Gastrocnemius medialis (tissue), 4 donors: Measurements from ENCODE around the gene ENOSF1. TPM values are rescaled to one million over a fixed set of nuclear protein-coding genes. Genes with fewer than 3 reads are reported as not detected.
A peak's percentile ranks its signal among the peaks of the same experiment; 100 is the strongest.

ENCODE experiments used
- ATAC-seq, 2 donors: fragments of 150-250 bp; one replicate each; pipeline ENCODE4 v1.9.1; 2016
- DNase-seq, 2 donors: peaks; one replicate each; pipeline ENCODE4 v3.0.0-alpha.2; 2019
- H3K27ac ChIP-seq, 4 donors: fragments of 200-600 bp; sonication (generic); 1 replicate in 1 of 4; 2 replicates in 3 of 4; pipeline ENCODE4 v1.5.1; 2016 to 2018; ENCODE audit warnings: mild to moderate bottlenecking in 2 of 4, moderate library complexity in 1 of 4
- H3K27me3 ChIP-seq, 3 donors: fragments of 200-600 bp; sonication (generic) in 2 of 3; 1 replicate in 1 of 3; 2 replicates in 2 of 3; pipeline versions ENCODE4 v1.5.1 to v1.6.0; 2016 to 2019; ENCODE audit warnings: mild to moderate bottlenecking in 1 of 3, moderate library complexity in 1 of 3
- H3K36me3 ChIP-seq, 2 donors: fragments of 200-600 bp; sonication (generic) in 1 of 2; one replicate each; pipeline ENCODE4 v1.5.1; 2017 to 2018
- H3K4me1 ChIP-seq, 2 donors: fragments of 200-600 bp; sonication (generic) in 1 of 2; one replicate each; pipeline ENCODE4 v1.5.1; 2016 to 2017; ENCODE audit warnings: mild to moderate bottlenecking in 2 of 2
- H3K4me3 ChIP-seq, 4 donors: fragments of 200-600 bp; sonication (generic) in 3 of 4; 1 replicate in 1 of 4; 2 replicates in 3 of 4; pipeline ENCODE4 v1.5.1; 2016 to 2019; ENCODE audit warnings: mild to moderate bottlenecking in 2 of 4
- H3K9me3 ChIP-seq, 3 donors: fragments of 200-600 bp; sonication (generic) in 2 of 3; 1 replicate in 1 of 3; 2 replicates in 2 of 3; pipeline ENCODE4 v1.5.1; 2016 to 2019
- CTCF ChIP-seq, 5 experiments: fragments of 450-650 bp in 3 of 5; fragments of 200-600 bp in 2 of 5; sonication (generic) in 2 of 5; IDR thresholded peaks in 4 of 5; conservative IDR thresholded peaks in 1 of 5; 1 replicate in 4 of 5; 2 replicates in 1 of 5; pipeline ENCODE4 v1.5.1; 2016 to 2019; ENCODE audit warnings: antibody characterized with exemption in 5 of 5, mild to moderate bottlenecking in 3 of 5, moderate library complexity in 3 of 5
- POLR2A ChIP-seq, 2 donors: fragments of 450-650 bp; IDR thresholded peaks; one replicate each; pipeline ENCODE4 v1.6.1; 2017; ENCODE audit warnings: antibody characterized with exemption in 2 of 2, mild to moderate bottlenecking in 2 of 2, moderate library complexity in 2 of 2
- in situ Hi-C, 4 donors: fragments of 200-750 bp; cut with MboI; loops; one replicate each; pipeline versions ENCODE4 v1.15.0 to v1.8.0; 2017; ENCODE audit warnings: low sequenced_read_pairs in 4 of 4
- intact Hi-C: fragments of 100-400 bp; cut with DNase I; formaldehyde crosslinking; loops from one replicate; pipeline ENCODE4 v1.15.1; 2023; ENCODE audit warnings: low total_unique reads
- total RNA-seq, 4 donors: library from RNA; depleted of rRNA; stranded (reverse); fragments of >200 nt; gene quantifications; one replicate each; pipeline versions ENCODE4 v1.1.0 to v1.2.3, GENCODE V29; 2016

ENOSF1 gene
- total RNA-seq, 4 donors from 2014 or later, result 6.0 to 16.1 (median 10.3) TPM

DNA sequence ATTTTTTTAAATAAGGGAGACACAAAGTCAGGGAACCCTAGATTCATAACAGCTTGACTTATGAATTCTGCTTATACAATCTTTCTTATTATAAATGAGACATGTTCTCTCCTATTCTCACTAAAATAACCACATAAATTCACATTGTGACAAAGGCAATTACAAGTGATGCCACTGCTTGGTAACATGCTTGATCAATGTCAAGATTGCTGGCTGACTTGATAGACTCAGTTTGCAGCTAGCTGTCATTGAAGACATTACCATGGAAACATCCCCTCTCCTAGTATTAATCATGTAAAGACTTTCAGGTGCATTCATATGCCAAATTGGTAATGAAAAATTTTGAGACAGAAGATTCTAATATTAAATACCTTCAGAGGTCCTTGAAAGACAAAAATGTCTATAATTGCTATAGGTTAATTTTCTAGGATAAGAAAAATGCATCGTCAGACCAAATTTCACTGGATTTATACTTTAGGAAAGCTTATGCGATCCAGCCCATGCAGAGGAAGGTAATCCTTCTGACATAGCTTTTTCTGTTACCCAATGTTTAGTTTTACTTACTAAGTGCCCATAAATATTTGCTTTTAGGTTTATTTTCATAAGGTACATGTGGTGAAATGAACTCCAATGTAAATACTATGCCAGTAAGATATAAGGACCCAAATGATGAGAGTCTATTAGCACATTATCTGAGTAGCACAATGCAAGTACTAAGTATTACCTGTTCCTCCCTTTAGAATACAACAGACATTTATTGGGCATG, 32.6 kb upstream of the ENOSF1 start:
- intact Hi-C loops (no loop called here), in situ Hi-C loops (loop anchor here (5.0 to 10.0 kb wide), 2 partner anchors 87 to 90 kb away; no protein-coding TSS in a partner anchor)
- no peak overlapping the region for H3K27ac ChIP-seq
- peaks cover 0 to 27% of the 10 kb centered on the region in 2 donors for H3K36me3 ChIP-seq
- TF ChIP-seq POLR2A (IDR thresholded peaks at IDR 0.05), result no peak
- TF ChIP-seq CTCF (IDR thresholded peaks at IDR 0.05 in 4 of 5, conservative IDR thresholded peaks at IDR 0.05 in 1 of 5), result no peak
- H3K9me3 ChIP-seq, result no peaks in the 10 kb centered on the region
- ATAC-seq, result no peak
- no peak overlapping the region for H3K4me3 ChIP-seq
- H3K4me1 ChIP-seq, result no peaks in the 10 kb centered on the region
- no peaks in the 10 kb centered on the region for H3K27me3 ChIP-seq
- no peak for DNase-seq

- H3K27ac ChIP-seq, result no peak overlapping the region
- H3K27me3 ChIP-seq, result no peaks in the 10 kb centered on the region
- DNase-seq (no peak), ATAC-seq (peak; percentile 70 to 80)
- intact Hi-C loops (loop anchor here (1.0 kb wide), 1 partner anchor 89 kb away; no protein-coding TSS in a partner anchor), in situ Hi-C loops (loop anchor here (5.0 to 10.0 kb wide), 2 partner anchors 90 to 93 kb away; no protein-coding TSS in a partner anchor)
- no peaks in the 10 kb centered on the region for H3K4me1 ChIP-seq
- H3K9me3 ChIP-seq, result no peaks in the 10 kb centered on the region
- H3K4me3 ChIP-seq, result no peak overlapping the region
- no peak for TF ChIP-seq POLR2A (IDR thresholded peaks at IDR 0.05)
- TF ChIP-seq CTCF (IDR thresholded peaks at IDR 0.05 in 4 of 5, conservative IDR thresholded peaks at IDR 0.05 in 1 of 5), result peak; percentile 74 to 81 (median 79)
- H3K36me3 ChIP-seq, result peaks cover 0 to 28% of the 10 kb centered on the region in 2 donors
These were observed 29.6 kb upstream of the ENOSF1 start for GRCh38 chr18:741931-742512.

- intact Hi-C loops, result no loop called here
- no peak for ATAC-seq
- H3K4me1 ChIP-seq, result no peaks in the 10 kb centered on the region
- H3K36me3 ChIP-seq, result peaks cover 0 to 58% of the 10 kb centered on the region in 2 donors
- no peak for DNase-seq
- no peaks in the 10 kb centered on the region for H3K9me3 ChIP-seq
- H3K4me3 ChIP-seq, result no peak overlapping the region
- no peak overlapping the region for H3K27ac ChIP-seq
- H3K27me3 ChIP-seq, result no peaks in the 10 kb centered on the region
- in situ Hi-C loops, result no loop called here
- TF ChIP-seq POLR2A (IDR thresholded peaks at IDR 0.05) (no peak), CTCF (IDR thresholded peaks at IDR 0.05 in 4 of 5, conservative IDR thresholded peaks at IDR 0.05 in 1 of 5) (no peak)
These were observed 19.9 kb upstream of the ENOSF1 start for GRCh38 chr18:732371-732770.

GRCh38 chr18:731185-731584, 18.8 kb upstream of the ENOSF1 start:
- Histone ChIP-seq H3K9me3 (no peaks in the 10 kb centered on the region), H3K27ac (no peak overlapping the region), H3K4me3 (no peak overlapping the region), H3K36me3 (peaks cover 0 to 51% of the 10 kb centered on the region in 2 donors), H3K27me3 (no peaks in the 10 kb centered on the region), H3K4me1 (no peaks in the 10 kb centered on the region)
- intact Hi-C loops, result no loop called here
- DNase-seq, result no peak
- no peak for TF ChIP-seq CTCF (IDR thresholded peaks at IDR 0.05 in 4 of 5, conservative IDR thresholded peaks at IDR 0.05 in 1 of 5)
- TF ChIP-seq POLR2A (IDR thresholded peaks at IDR 0.05), result no peak
- no peak for ATAC-seq
- in situ Hi-C loops, result no loop called here
